Tibial artery (tissue), 4 donors: ENCODE results near the gene CALCOCO1.

Experiments used
- DNase-seq, 2 donors: peaks; one replicate each; pipeline ENCODE4 v3.0.0-alpha.2; 2019
- H3K27ac ChIP-seq, 2 donors: fragments of 200-600 bp; sonication (generic) in 1 of 2; 1 replicate in 1 of 2; 2 replicates in 1 of 2; pipeline ENCODE4 v1.5.1; 2018 to 2019; ENCODE audit warnings: mild to moderate bottlenecking in 1 of 2
- H3K27me3 ChIP-seq, 2 donors: fragments of 200-600 bp; sonication (generic) in 1 of 2; one replicate each; pipeline versions ENCODE4 v1.5.1 to v1.6.0; 2016 to 2019
- H3K36me3 ChIP-seq, 3 donors: fragments of 200-600 bp; sonication (generic) in 2 of 3; one replicate each; pipeline ENCODE4 v1.5.1; 2016 to 2019; ENCODE audit warnings: mild to moderate bottlenecking in 2 of 3
- H3K4me1 ChIP-seq, 4 donors: fragments of 200-600 bp; sonication (generic) in 2 of 4; 1 replicate in 3 of 4; 2 replicates in 1 of 4; pipeline ENCODE4 v1.5.1; 2016 to 2019
- H3K4me3 ChIP-seq, 2 donors: fragments of 200-600 bp; sonication (generic) in 1 of 2; 1 replicate in 1 of 2; 2 replicates in 1 of 2; pipeline ENCODE4 v1.5.1; 2018 to 2019; ENCODE audit warnings: mild to moderate bottlenecking in 2 of 2
- H3K9me3 ChIP-seq, 3 donors: fragments of 200-600 bp; sonication (generic) in 1 of 3; one replicate each; pipeline ENCODE4 v1.5.1; 2016 to 2019
- intact Hi-C: fragments of 100-400 bp; cut with DNase I; formaldehyde crosslinking; loops from one replicate; pipeline ENCODE4 v1.15.0; 2023; ENCODE audit warnings: low total_unique reads
- TF ChIP-seq, protein P1 (sequence below), 2 experiments: fragments of 200-600 bp in 1 of 2; fragments of 450-650 bp in 1 of 2; IDR thresholded peaks; one replicate each; pipeline ENCODE4 v1.5.1; 2017 to 2019; ENCODE audit warnings: antibody characterized with exemption in 2 of 2, mild to moderate bottlenecking in 1 of 2, moderate library complexity in 1 of 2

CALCOCO1 gene

GRCh38 chr12:53667080-53667479 lies 60.2 kb downstream of the CALCOCO1 start:
- no peak overlapping the region for H3K4me3 ChIP-seq
- no peaks in the 10 kb centered on the region for H3K27me3 ChIP-seq
- H3K27ac ChIP-seq = peak overlapping the region in 1 of 2 donors; percentile 43
- DNase-seq = no peak
- peaks cover 79 to 93% (median 81%) of the 10 kb centered on the region in 3 donors for H3K36me3 ChIP-seq
- TF ChIP-seq, protein P1, sequence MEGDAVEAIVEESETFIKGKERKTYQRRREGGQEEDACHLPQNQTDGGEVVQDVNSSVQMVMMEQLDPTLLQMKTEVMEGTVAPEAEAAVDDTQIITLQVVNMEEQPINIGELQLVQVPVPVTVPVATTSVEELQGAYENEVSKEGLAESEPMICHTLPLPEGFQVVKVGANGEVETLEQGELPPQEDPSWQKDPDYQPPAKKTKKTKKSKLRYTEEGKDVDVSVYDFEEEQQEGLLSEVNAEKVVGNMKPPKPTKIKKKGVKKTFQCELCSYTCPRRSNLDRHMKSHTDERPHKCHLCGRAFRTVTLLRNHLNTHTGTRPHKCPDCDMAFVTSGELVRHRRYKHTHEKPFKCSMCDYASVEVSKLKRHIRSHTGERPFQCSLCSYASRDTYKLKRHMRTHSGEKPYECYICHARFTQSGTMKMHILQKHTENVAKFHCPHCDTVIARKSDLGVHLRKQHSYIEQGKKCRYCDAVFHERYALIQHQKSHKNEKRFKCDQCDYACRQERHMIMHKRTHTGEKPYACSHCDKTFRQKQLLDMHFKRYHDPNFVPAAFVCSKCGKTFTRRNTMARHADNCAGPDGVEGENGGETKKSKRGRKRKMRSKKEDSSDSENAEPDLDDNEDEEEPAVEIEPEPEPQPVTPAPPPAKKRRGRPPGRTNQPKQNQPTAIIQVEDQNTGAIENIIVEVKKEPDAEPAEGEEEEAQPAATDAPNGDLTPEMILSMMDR (IDR thresholded peaks at IDR 0.05) = no peak
- H3K9me3 ChIP-seq = no peaks in the 10 kb centered on the region
- peaks cover 0 to 6% (median 1%) of the 10 kb centered on the region in 4 donors for H3K4me1 ChIP-seq
- intact Hi-C loops = no loop called here

DNA sequence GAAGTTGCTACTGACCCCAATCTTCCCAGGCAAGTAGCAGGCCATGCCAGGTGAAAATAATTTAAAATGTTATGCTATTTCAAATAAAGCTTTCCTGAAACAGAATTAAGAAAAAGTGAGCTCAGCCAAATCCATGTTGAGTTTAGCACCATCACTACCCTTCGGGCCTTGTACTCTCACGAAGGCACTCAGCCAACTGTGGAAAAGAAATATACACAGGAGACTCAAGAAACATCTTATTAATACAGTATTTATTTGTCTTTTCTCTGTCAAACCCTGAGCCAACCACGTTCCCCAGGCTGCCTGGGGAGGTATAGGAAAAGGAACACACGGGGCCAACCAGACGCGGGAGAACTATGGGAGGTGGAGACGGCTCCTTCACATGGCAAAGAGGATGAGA lies 62.3 kb downstream of the CALCOCO1 start:
- intact Hi-C loops = no loop called here
- peaks cover 0 to 18% (median 13%) of the 10 kb centered on the region in 4 donors for H3K4me1 ChIP-seq
- H3K27ac ChIP-seq = peak overlapping the region; percentile 24 to 36
- H3K9me3 ChIP-seq = no peaks in the 10 kb centered on the region
- peaks cover 60 to 72% (median 61%) of the 10 kb centered on the region in 3 donors for H3K36me3 ChIP-seq
- TF ChIP-seq, protein P1 (IDR thresholded peaks at IDR 0.05) = no peak
- DNase-seq = no peak
- no peaks in the 10 kb centered on the region for H3K27me3 ChIP-seq
- no peak overlapping the region for H3K4me3 ChIP-seq

DNA sequence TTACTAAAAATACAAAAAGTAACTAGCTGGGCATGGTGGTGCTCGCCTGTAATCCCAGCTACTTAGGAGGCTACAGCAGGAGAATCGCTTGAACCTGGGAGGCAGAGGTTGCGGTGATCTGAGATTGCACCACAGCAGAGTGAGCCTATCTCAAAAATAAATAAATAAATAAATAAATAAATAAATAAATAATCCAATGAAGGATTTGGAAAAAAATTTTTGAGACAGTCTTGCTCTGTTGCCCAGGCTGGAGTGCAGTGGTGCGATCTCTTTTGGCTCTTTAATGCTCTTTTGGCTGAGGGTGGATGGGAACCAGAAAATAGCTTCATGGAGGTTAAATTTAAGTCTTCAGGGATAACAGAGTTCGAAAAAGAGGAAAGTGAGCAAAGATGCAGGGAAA lies 63.1 kb downstream of the CALCOCO1 start:
- H3K4me1 ChIP-seq = peaks cover 0 to 25% (median 20%) of the 10 kb centered on the region in 4 donors
- intact Hi-C loops = no loop called here
- DNase-seq = no peak
- TF ChIP-seq, protein P1 (IDR thresholded peaks at IDR 0.05) = no peak
- no peak overlapping the region for H3K4me3 ChIP-seq
- H3K36me3 ChIP-seq = peaks cover 53 to 64% (median 54%) of the 10 kb centered on the region in 3 donors
- no peaks in the 10 kb centered on the region for H3K27me3 ChIP-seq
- no peak overlapping the region for H3K27ac ChIP-seq
- H3K9me3 ChIP-seq = no peaks in the 10 kb centered on the region

DNA sequence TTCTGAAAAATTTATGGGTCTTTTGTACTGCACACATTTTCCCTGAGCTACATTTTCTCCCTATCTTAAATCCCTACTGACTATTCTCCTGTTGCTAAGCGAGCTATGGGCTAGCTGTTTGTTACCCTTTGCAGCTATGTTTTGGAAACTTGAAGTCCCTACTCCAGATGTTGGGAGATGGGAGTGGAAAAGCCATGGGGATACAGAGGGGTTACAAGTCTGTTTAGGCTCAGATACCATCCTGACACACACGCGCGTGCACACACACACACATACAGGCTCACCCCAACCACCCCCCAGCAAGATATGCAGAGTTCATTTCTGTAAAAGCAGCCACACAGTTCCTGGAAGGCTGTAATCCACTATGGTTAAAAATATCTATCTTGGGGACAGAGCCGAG lies 67.2 kb downstream of the CALCOCO1 start:
- Histone ChIP-seq H3K9me3 (no peaks in the 10 kb centered on the region), H3K4me1 (peaks cover 0 to 38% (median 35%) of the 10 kb centered on the region in 4 donors), H3K27me3 (no peaks in the 10 kb centered on the region), H3K4me3 (peak overlapping the region in 1 of 2 donors; percentile 27), H3K27ac (peak overlapping the region; percentile 81 to 83), H3K36me3 (peaks cover 19 to 24% (median 19%) of the 10 kb centered on the region in 3 donors)
- peak; percentile 30 to 41 for DNase-seq
- TF ChIP-seq, protein P1 (IDR thresholded peaks at IDR 0.05) = no peak
- intact Hi-C loops = no loop called here

- TF ChIP-seq, protein P1 (IDR thresholded peaks at IDR 0.05) = no peak
- no peaks in the 10 kb centered on the region for H3K27me3 ChIP-seq
- DNase-seq = no peak
- H3K4me3 ChIP-seq = peak overlapping the region; percentile 12 to 27
- peaks cover 15 to 19% (median 15%) of the 10 kb centered on the region in 3 donors for H3K36me3 ChIP-seq
- intact Hi-C loops = no loop called here
- H3K9me3 ChIP-seq = no peaks in the 10 kb centered on the region
- H3K27ac ChIP-seq = peak overlapping the region; percentile 81 to 83
- H3K4me1 ChIP-seq = peaks cover 0 to 38% (median 35%) of the 10 kb centered on the region in 4 donors
These were observed 67.7 kb downstream of the CALCOCO1 start for GRCh38 chr12:53659571-53659981.
